GM12875 (cell line): ENCODE data around the gene CIDEC.

Experiments
- H3K4me3 ChIP-seq: one replicate; pipeline ENCODE4 v1.5.1; 2011; ENCODE audit warnings: low read depth, low read length, control low read depth
- TF ChIP-seq, protein P1 (sequence below): IDR thresholded peaks from 2 replicates; pipeline ENCODE4 v1.5.1; 2011; ENCODE audit warnings: low read depth, mild to moderate bottlenecking, control low read depth, inconsistent platforms, low read length, moderate library complexity, borderline replicate concordance; ENCODE audit not compliant: insufficient read depth

Gene CIDEC

DNA sequence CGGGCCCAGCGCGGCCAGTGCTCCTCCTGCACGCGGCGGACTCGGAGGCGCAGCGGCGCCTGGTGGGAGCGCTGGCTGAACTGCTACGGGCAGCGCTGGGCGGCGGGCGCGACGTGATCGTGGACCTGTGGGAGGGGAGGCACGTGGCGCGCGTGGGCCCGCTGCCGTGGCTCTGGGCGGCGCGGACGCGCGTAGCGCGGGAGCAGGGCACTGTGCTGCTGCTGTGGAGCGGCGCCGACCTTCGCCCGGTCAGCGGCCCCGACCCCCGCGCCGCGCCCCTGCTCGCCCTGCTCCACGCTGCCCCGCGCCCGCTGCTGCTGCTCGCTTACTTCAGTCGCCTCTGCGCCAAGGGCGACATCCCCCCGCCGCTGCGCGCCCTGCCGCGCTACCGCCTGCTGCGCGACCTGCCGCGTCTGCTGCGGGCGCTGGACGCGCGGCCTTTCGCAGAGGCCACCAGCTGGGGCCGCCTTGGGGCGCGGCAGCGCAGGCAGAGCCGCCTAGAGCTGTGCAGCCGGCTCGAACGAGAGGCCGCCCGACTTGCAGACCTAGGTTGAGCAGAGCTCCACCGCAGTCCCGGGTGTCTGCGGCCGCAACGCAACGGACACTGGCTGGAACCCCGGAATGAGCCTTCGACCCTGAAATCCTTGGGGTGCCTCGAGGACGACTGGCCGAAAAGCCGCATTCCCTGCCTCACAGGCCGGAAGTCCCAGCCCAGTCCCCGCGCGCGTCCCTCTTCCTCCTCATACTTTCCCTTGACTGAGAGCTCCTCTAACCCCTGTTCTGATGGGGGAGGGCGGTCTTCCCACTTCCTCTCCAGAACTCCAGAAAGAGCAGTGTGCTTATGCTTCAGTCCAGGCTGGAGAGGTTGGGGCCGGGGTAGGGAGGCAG lies 35.4 kb upstream of the CIDEC start:
- peak overlapping the region; percentile 43 for H3K4me3 ChIP-seq
- TF ChIP-seq, protein P1, sequence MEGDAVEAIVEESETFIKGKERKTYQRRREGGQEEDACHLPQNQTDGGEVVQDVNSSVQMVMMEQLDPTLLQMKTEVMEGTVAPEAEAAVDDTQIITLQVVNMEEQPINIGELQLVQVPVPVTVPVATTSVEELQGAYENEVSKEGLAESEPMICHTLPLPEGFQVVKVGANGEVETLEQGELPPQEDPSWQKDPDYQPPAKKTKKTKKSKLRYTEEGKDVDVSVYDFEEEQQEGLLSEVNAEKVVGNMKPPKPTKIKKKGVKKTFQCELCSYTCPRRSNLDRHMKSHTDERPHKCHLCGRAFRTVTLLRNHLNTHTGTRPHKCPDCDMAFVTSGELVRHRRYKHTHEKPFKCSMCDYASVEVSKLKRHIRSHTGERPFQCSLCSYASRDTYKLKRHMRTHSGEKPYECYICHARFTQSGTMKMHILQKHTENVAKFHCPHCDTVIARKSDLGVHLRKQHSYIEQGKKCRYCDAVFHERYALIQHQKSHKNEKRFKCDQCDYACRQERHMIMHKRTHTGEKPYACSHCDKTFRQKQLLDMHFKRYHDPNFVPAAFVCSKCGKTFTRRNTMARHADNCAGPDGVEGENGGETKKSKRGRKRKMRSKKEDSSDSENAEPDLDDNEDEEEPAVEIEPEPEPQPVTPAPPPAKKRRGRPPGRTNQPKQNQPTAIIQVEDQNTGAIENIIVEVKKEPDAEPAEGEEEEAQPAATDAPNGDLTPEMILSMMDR: peak; percentile 16; the same call in 1 of the 2 replicates

DNA sequence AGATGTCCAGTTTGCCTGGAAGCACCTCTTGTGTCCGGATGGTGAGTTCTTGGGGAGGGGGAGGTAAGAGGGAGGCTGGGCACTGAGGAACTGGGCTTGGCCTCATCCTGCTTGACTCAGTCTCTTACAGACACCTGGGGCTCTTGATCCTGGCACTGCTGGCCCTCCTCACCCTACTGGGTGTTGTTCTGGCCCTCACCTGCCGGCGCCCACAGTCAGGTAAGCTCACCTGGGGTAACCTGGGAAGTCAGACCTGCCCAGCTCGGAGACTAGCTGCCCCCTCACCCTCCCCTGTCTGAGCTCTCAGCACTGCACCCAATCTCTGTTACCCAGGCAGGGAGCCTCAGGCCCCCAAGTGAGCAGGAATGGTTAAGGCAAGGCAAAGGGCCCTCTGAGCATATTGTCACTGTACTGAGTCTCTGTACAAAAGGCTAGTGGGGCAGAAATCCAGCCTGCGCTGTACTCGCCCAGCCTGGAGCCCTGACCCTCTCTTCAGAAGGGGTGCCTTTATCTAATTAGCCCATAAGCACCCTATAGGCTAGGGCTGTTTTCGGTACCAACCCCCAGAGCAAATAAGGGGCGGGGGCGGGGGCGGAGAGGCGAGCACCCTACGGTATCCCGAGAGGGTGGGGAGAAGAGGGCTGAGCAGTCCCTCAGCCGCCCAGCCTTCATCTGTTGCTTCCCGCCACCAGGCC lies 34.7 kb upstream of the CIDEC start:
- TF ChIP-seq, protein P1: no peak
- peak overlapping the region; percentile 43 for H3K4me3 ChIP-seq

- TF ChIP-seq, protein P1: no peak
- H3K4me3 ChIP-seq: no peak overlapping the region
Observed at GRCh38 chr3:9914011-9914410, 34.0 kb upstream of the CIDEC start.

GRCh38 chr3:9913601-9914000 lies 33.5 kb upstream of the CIDEC start:
- TF ChIP-seq, protein P1: no peak
- no peak overlapping the region for H3K4me3 ChIP-seq

- TF ChIP-seq, protein P1: no peak
- no peak overlapping the region for H3K4me3 ChIP-seq
Observed at GRCh38 chr3:9912294-9912935, 32.4 kb upstream of the CIDEC start.

- no peak overlapping the region for H3K4me3 ChIP-seq
Observed at GRCh38 chr3:9911863-9912262, 31.8 kb upstream of the CIDEC start.

More at GRCh38 chr3:9911863-9912262, 31.8 kb upstream of the CIDEC start:
- TF ChIP-seq, protein P1: no peak
